Ascending aorta (tissue), 2 donors: ENCODE results near the gene ERICH3. TPM values are rescaled to one million over a fixed set of nuclear protein-coding genes. Genes with fewer than 3 reads are reported as not detected.

Experiments
- DNase-seq, 2 donors: peaks; one replicate each; pipeline ENCODE4 v3.0.0-alpha.2; 2019; ENCODE audit warnings: low spot score in 2 of 2
- H3K27ac ChIP-seq, 2 donors: fragments of 200-600 bp; sonication (generic); one replicate each; pipeline ENCODE4 v1.5.1; 2016 to 2017; ENCODE audit warnings: mild to moderate bottlenecking in 1 of 2
- H3K27me3 ChIP-seq: fragments of 200-600 bp; sonication (generic); one replicate; pipeline ENCODE4 v1.5.1; 2017
- H3K36me3 ChIP-seq, 2 donors: fragments of 200-600 bp; sonication (generic); one replicate each; pipeline ENCODE4 v1.5.1; 2016
- H3K4me1 ChIP-seq, 2 donors: fragments of 200-600 bp; sonication (generic); one replicate each; pipeline ENCODE4 v1.5.1; 2016 to 2017; ENCODE audit warnings: mild to moderate bottlenecking in 1 of 2
- H3K4me3 ChIP-seq, 2 donors: fragments of 200-600 bp; sonication (generic); one replicate each; pipeline ENCODE4 v1.5.1; 2016 to 2017; ENCODE audit warnings: mild to moderate bottlenecking in 1 of 2
- H3K9me3 ChIP-seq, 2 donors: fragments of 200-600 bp; sonication (generic); one replicate each; pipeline ENCODE4 v1.5.1; 2016
- intact Hi-C: fragments of 100-400 bp; cut with DNase I; formaldehyde crosslinking; loops from one replicate; pipeline ENCODE4 v1.15.1; 2023
- total RNA-seq: library from RNA; depleted of rRNA; stranded (reverse); fragments of >200 nt; gene quantifications from one replicate; pipeline ENCODE4 v1.1.0, GENCODE V29; 2016
- TF ChIP-seq, protein P1 (sequence below), 3 experiments: fragments of 200-600 bp in 2 of 3; fragments of 450-650 bp in 1 of 3; sonication (generic) in 2 of 3; IDR thresholded peaks; one replicate each; pipeline ENCODE4 v1.5.1; 2016 to 2019; ENCODE audit warnings: antibody characterized with exemption in 3 of 3, mild to moderate bottlenecking in 1 of 3, moderate library complexity in 1 of 3

Gene ERICH3
- total RNA-seq, 1 donor from 2014 or later = not detected

DNA sequence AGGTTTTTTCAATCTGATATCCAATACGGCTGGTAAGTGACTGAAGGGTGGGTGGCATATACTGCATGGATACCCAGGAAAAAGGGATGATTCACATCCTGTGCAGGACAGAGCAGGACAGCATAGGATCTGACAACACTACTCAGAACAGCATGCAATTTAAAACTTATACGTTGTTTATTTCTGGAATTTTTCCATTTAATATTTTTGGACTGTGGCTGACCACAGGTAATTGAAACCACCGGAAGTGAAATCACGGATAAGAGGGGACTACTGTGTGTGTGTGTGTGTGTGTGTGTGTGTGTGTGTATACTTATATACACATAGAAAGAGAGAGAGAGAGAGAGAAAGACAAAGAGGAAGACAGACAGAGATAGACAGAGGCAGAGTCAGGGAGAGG is 23.0 kb downstream of the ERICH3 start:
- TF ChIP-seq, protein P1, sequence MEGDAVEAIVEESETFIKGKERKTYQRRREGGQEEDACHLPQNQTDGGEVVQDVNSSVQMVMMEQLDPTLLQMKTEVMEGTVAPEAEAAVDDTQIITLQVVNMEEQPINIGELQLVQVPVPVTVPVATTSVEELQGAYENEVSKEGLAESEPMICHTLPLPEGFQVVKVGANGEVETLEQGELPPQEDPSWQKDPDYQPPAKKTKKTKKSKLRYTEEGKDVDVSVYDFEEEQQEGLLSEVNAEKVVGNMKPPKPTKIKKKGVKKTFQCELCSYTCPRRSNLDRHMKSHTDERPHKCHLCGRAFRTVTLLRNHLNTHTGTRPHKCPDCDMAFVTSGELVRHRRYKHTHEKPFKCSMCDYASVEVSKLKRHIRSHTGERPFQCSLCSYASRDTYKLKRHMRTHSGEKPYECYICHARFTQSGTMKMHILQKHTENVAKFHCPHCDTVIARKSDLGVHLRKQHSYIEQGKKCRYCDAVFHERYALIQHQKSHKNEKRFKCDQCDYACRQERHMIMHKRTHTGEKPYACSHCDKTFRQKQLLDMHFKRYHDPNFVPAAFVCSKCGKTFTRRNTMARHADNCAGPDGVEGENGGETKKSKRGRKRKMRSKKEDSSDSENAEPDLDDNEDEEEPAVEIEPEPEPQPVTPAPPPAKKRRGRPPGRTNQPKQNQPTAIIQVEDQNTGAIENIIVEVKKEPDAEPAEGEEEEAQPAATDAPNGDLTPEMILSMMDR (IDR thresholded peaks at IDR 0.05) = no peak
- Histone ChIP-seq H3K27me3 (no peaks in the 10 kb centered on the region), H3K4me1 (no peaks in the 10 kb centered on the region), H3K9me3 (no peaks in the 10 kb centered on the region), H3K27ac (no peak overlapping the region), H3K4me3 (no peak overlapping the region), H3K36me3 (no peaks in the 10 kb centered on the region)
- DNase-seq = no peak
- intact Hi-C loops = no loop called here

DNA sequence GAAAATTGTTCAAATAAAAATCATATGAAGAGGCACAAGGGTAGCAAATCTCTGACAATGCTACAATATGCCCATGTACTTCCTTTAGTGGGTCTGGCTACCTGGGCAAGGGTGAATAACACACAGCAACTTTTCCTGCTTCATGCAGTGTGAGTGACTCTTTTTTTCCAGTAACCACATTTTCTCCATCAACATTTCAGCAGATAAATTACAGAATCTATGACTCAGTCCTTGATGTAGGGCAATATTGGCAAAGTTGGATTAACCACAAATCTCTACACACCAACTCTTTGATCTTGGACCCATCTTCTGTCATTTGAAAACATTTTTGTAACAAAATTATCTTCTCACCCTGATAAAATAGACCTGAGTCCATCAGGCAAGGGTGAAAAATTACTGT is 31.7 kb downstream of the ERICH3 start:
- Histone ChIP-seq H3K4me3 (no peak overlapping the region), H3K27ac (no peak overlapping the region), H3K4me1 (no peaks in the 10 kb centered on the region), H3K9me3 (no peaks in the 10 kb centered on the region), H3K27me3 (no peaks in the 10 kb centered on the region), H3K36me3 (no peaks in the 10 kb centered on the region)
- DNase-seq = no peak
- TF ChIP-seq, protein P1 (IDR thresholded peaks at IDR 0.05) = no peak
- intact Hi-C loops = no loop called here

DNA sequence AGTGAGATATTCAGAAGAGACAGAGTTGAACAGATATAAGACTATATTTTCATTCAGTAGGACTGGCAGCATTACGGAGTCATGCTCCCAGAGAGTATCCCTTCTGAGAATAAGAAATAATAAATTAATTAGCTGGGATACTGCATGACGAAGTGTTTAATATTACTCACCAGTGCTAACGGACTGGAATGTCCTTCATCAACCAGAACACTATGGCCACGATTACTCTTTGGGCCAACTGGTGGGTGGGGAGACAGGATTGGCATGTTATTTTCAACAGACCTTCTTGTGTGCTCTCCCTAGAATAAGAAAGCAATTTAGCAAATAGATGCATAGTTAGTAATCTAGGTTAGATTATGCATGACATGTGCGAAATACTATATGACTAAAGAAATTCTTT is 32.4 kb downstream of the ERICH3 start:
- intact Hi-C loops = no loop called here
- no peaks in the 10 kb centered on the region for H3K36me3 ChIP-seq
- H3K27ac ChIP-seq = no peak overlapping the region
- TF ChIP-seq, protein P1 (IDR thresholded peaks at IDR 0.05) = no peak
- H3K4me1 ChIP-seq = no peaks in the 10 kb centered on the region
- no peaks in the 10 kb centered on the region for H3K27me3 ChIP-seq
- DNase-seq = no peak
- H3K4me3 ChIP-seq = no peak overlapping the region
- no peaks in the 10 kb centered on the region for H3K9me3 ChIP-seq

DNA sequence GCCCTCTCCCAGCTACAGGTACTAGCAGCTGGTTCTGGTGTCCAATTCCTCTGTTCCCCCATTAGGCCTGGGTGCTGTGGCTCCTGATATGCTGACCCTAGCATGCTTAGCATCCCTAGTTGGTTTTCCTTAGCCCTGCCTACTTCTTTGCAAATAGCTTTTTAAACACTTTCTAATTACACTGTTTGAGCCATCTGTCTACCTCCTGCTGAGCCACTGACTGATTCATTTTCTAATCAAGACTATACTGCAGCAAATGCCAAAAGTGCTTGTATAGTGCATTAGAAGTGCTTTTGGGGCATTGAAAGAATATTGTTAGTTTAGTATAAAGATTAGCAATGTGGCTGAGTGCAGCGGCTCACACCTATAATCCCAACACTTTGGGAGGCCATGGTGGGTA is 36.3 kb downstream of the ERICH3 start:
- no peak overlapping the region for H3K4me3 ChIP-seq
- DNase-seq = no peak
- H3K36me3 ChIP-seq = no peaks in the 10 kb centered on the region
- H3K9me3 ChIP-seq = no peaks in the 10 kb centered on the region
- intact Hi-C loops = no loop called here
- H3K4me1 ChIP-seq = no peaks in the 10 kb centered on the region
- TF ChIP-seq, protein P1 (IDR thresholded peaks at IDR 0.05) = no peak
- H3K27ac ChIP-seq = no peak overlapping the region
- no peaks in the 10 kb centered on the region for H3K27me3 ChIP-seq

DNA sequence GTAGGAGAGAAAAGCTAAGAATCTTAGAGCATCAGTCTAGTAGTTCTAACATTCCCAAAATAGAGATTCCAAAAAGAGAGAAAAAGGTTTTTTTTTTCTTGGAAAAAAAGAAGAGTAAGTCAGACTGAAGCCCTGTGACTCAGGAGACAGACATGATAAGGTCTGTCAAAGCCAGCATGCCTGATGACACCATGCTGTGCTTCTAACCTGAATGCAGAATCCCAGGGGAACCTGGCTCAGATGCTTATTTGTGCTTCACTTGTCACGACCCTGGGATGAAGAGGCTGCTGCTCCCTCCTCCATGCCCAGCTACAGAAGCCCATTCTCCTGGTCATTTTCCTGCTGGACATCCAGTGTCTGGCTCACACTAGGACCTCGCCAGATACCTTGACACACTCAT is 44.3 kb downstream of the ERICH3 start:
- Histone ChIP-seq H3K27me3 (no peaks in the 10 kb centered on the region), H3K36me3 (no peaks in the 10 kb centered on the region), H3K9me3 (no peaks in the 10 kb centered on the region), H3K4me1 (no peaks in the 10 kb centered on the region), H3K27ac (no peak overlapping the region), H3K4me3 (no peak overlapping the region)
- intact Hi-C loops = no loop called here
- TF ChIP-seq, protein P1 (IDR thresholded peaks at IDR 0.05) = no peak
- no peak for DNase-seq

DNA sequence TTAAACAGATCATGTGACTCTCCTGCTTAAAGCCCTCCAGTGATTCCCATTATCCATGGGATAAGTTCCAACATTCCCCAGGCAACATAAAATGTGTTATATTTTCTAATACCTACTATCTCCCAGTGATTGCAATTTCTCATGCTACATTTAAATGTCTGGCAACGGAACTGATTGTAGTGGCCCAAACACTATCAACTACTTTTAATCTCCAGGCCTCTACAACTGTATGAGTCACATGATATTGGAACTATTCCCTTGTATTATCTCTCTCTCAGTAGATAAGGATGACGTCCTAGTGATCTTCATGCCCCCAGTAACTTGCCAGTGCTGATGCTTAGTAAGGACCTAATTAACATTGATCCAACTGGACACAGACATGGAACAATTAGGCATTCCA is 49.9 kb downstream of the ERICH3 start:
- no peak for DNase-seq
- TF ChIP-seq, protein P1 (IDR thresholded peaks at IDR 0.05) = no peak
- Histone ChIP-seq H3K4me3 (no peak overlapping the region), H3K9me3 (no peaks in the 10 kb centered on the region), H3K36me3 (no peaks in the 10 kb centered on the region), H3K27ac (no peak overlapping the region), H3K4me1 (no peaks in the 10 kb centered on the region), H3K27me3 (no peaks in the 10 kb centered on the region)
- intact Hi-C loops = no loop called here
